Keratinocyte (primary cell): ENCODE results near the gene KLHL10. TPM values are rescaled to one million over a fixed set of nuclear protein-coding genes. Genes with fewer than 3 reads are reported as not detected.

Source experiments
- DNase-seq: peaks from one replicate; pipeline ENCODE4 v3.0.0-alpha.2; 2011; ENCODE audit warnings: low read depth, missing footprints, low spot score
- FAIRE-seq: peaks from 2 replicates; lab custom pipeline; 2011; peaks lifted over from hg19 to GRCh38; lab: Jason Lieb, UNC
- H2AFZ ChIP-seq: 2 replicates; pipeline ENCODE4 v1.6.0; 2012; ENCODE audit warnings: low read length, control low read depth, inconsistent platforms; ENCODE audit not compliant: control insufficient read depth
- H3K27ac ChIP-seq: 2 replicates; pipeline ENCODE4 v1.5.1; 2011; ENCODE audit warnings: low read length; ENCODE audit not compliant: control insufficient read depth, insufficient read depth
- H3K27me3 ChIP-seq: 3 replicates; pipeline ENCODE4 v1.6.0; 2011; ENCODE audit warnings: low read length; ENCODE audit not compliant: control insufficient read depth, insufficient read depth; ENCODE audit errors: extremely low read depth
- H3K36me3 ChIP-seq, 2 experiments: 2 replicates in 1 of 2; 3 replicates in 1 of 2; pipeline ENCODE4 v1.5.1; 2011; ENCODE audit warnings: low read length in 2 of 2, mild to moderate bottlenecking in 1 of 2; ENCODE audit not compliant: control insufficient read depth in 2 of 2, insufficient read depth in 2 of 2; ENCODE audit errors: extremely low read depth in 1 of 2
- H3K4me1 ChIP-seq: 3 replicates; pipeline ENCODE4 v1.5.1; 2011; ENCODE audit warnings: low read length; ENCODE audit not compliant: control insufficient read depth, insufficient read depth; ENCODE audit errors: extremely low read depth
- H3K4me2 ChIP-seq: 3 replicates; pipeline ENCODE4 v1.6.0; 2011; ENCODE audit warnings: low read depth, low read length; ENCODE audit not compliant: control insufficient read depth, insufficient read depth; ENCODE audit errors: extremely low read depth
- H3K4me3 ChIP-seq, 3 experiments: fragments of 200-600 bp in 1 of 3; sonication (generic) in 1 of 3; 2 replicates in 2 of 3; 3 replicates in 1 of 3; pipeline ENCODE4 v1.5.1; 2011 to 2016; ENCODE audit warnings: low read length in 3 of 3, mild to moderate bottlenecking in 3 of 3, control low read depth in 2 of 3, inconsistent platforms in 1 of 3, low read depth in 1 of 3, mixed read lengths in 1 of 3, mixed run types in 1 of 3, moderate library complexity in 1 of 3; ENCODE audit not compliant: control insufficient read depth in 2 of 3, insufficient read depth in 2 of 3; ENCODE audit errors: extremely low read depth in 1 of 3
- H3K79me2 ChIP-seq: 2 replicates; pipeline ENCODE4 v1.6.0; 2012; ENCODE audit warnings: low read length; ENCODE audit not compliant: control insufficient read depth, insufficient read depth
- H3K9ac ChIP-seq: 3 replicates; pipeline ENCODE4 v1.6.0; 2011; ENCODE audit warnings: low read length; ENCODE audit not compliant: control insufficient read depth, insufficient read depth; ENCODE audit errors: extremely low read depth
- H3K9me1 ChIP-seq: 3 replicates; pipeline ENCODE4 v1.6.0; 2011; ENCODE audit warnings: low read length; ENCODE audit not compliant: control insufficient read depth, insufficient read depth; ENCODE audit errors: extremely low read depth
- H3K9me3 ChIP-seq: 2 replicates; pipeline ENCODE4 v1.5.1; 2012; ENCODE audit warnings: low read depth, low read length; ENCODE audit not compliant: control insufficient read depth
- H4K20me1 ChIP-seq: 3 replicates; pipeline ENCODE4 v1.6.0; 2011; ENCODE audit warnings: low read length; ENCODE audit not compliant: control insufficient read depth, insufficient read depth; ENCODE audit errors: extremely low read depth
- EZH2 ChIP-seq: IDR thresholded peaks from one replicate; pipeline ENCODE4 v1.6.1; 2012; ENCODE audit warnings: inconsistent platforms, mild to moderate bottlenecking, low read length, moderate library complexity
- dilution Hi-C: fragments of 300-500 bp; cut with MboI; formaldehyde crosslinking; loops from one replicate; pipeline ENCODE4 v1.7.0; 2020; ENCODE audit warnings: low sequenced_read_pairs; ENCODE audit not compliant: extremely low pct_ligation_motif_present
- polyA plus RNA-seq, 5 experiments: library from polyadenylated mRNA; depleted of rRNA in 3 of 5; stranded (reverse) in 3 of 5; stranded (forward) in 1 of 5; unstranded in 1 of 5; fragments of >200 nt; gene quantifications; 1 replicate in 1 of 5; 2 replicates in 3 of 5; 3 replicates in 1 of 5; pipeline versions ENCODE4 v1.2.1 to v1.2.3, GENCODE V29; 2011 to 2012; ENCODE audit warnings: missing spikeins in 2 of 5, low read depth in 1 of 5, low replicate concordance in 1 of 5
- TF ChIP-seq, protein P1 (sequence below), 3 experiments: IDR thresholded peaks in 1 of 3; conservative IDR thresholded peaks in 1 of 3; optimal IDR thresholded peaks in 1 of 3; 2 replicates in 2 of 3; 3 replicates in 1 of 3; pipeline versions ENCODE3 to v1.5.1; 2011; ENCODE audit warnings: low read length in 3 of 3, mild to moderate bottlenecking in 3 of 3, moderate library complexity in 2 of 3, control low read depth in 1 of 3, inconsistent platforms in 1 of 3; ENCODE audit not compliant: insufficient read depth in 2 of 3; ENCODE audit errors: extremely low read depth in 1 of 3

KLHL10 gene
- polyA plus RNA-seq, 1 donor (not counting 4 experiments of a cell fraction or from before 2014, with no cell fraction given): 0.21 TPM

GRCh38 chr17:41806685-41807445, 30.8 kb upstream of the KLHL10 start:
- no peaks in the 10 kb centered on the region for H3K79me2 ChIP-seq
- H3K4me1 ChIP-seq: peaks cover 4% of the 10 kb centered on the region
- no peak overlapping the region for H3K4me3 ChIP-seq
- DNase-seq (no peak), FAIRE-seq (no peak)
- no peaks in the 10 kb centered on the region for H3K9me1 ChIP-seq
- peaks cover 0 to 2% of the 10 kb centered on the region in 2 experiments for H3K36me3 ChIP-seq
- no peak overlapping the region for H3K27ac ChIP-seq
- dilution Hi-C loops: no loop called here
- H3K9me3 ChIP-seq: no peaks in the 10 kb centered on the region
- H3K27me3 ChIP-seq: peaks cover 3% of the 10 kb centered on the region
- no peaks in the 10 kb centered on the region for H4K20me1 ChIP-seq
- no peak overlapping the region for H2AFZ ChIP-seq
- no peak overlapping the region for H3K9ac ChIP-seq
- H3K4me2 ChIP-seq: no peak overlapping the region
- TF ChIP-seq EZH2: no peak
- TF ChIP-seq, protein P1, sequence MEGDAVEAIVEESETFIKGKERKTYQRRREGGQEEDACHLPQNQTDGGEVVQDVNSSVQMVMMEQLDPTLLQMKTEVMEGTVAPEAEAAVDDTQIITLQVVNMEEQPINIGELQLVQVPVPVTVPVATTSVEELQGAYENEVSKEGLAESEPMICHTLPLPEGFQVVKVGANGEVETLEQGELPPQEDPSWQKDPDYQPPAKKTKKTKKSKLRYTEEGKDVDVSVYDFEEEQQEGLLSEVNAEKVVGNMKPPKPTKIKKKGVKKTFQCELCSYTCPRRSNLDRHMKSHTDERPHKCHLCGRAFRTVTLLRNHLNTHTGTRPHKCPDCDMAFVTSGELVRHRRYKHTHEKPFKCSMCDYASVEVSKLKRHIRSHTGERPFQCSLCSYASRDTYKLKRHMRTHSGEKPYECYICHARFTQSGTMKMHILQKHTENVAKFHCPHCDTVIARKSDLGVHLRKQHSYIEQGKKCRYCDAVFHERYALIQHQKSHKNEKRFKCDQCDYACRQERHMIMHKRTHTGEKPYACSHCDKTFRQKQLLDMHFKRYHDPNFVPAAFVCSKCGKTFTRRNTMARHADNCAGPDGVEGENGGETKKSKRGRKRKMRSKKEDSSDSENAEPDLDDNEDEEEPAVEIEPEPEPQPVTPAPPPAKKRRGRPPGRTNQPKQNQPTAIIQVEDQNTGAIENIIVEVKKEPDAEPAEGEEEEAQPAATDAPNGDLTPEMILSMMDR (optimal IDR thresholded peaks at IDR 0.05 in 1 of 3, IDR thresholded peaks at IDR 0.05 in 1 of 3, conservative IDR thresholded peaks at IDR 0.05 in 1 of 3; ENCODE audit: extremely low read depth in 1 of 3, insufficient read depth in 2 of 3, low read length in 3 of 3): no peak

DNA sequence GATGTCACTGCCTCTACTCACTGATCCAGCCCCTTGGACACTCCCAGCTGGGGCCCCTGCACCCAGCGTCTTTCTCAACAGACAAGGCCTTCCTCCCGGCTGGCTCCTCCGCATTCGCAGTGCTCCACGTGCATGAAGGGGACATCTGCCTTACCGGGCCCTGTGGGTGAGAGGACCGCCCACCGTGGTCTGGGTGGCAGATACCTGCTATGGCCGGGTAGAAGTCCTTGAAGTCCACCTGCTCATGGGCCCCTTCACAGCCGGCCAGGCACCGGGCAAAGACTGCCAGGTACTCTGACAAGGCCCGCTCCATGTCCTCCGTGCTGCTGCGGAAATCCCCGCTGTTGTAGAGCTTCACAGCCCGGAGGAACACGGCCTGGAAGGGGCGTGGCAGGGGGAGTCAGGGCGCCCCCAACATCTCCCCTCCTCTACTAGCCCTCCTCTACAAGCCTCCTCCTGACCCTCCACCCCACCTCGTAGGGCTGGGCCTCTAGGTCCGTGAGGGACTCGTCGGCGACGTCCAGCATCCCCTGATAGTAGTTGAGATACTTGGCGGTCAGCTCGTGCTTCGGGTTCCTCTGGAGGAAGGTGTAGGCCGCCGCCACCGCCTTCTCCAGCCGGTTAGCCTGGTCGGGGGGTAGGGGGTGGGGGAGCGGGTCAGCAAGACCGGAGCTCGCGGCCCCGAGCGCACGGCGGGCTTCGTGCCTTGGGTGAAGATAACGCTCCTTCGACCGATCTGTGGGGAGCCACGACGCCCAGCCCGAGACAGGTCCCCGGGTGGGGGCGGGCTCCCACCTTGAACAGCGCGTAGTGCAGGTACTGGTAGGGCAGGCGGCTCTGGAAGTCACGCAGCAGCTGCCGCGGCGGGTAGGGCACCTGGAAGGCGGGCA, 26.7 kb upstream of the KLHL10 start:
- dilution Hi-C loops: no loop called here
- peak overlapping the region; percentile 69 for H3K9ac ChIP-seq
- peaks cover 8% of the 10 kb centered on the region for H3K4me1 ChIP-seq
- H3K36me3 ChIP-seq: peaks cover 0 to 2% of the 10 kb centered on the region in 2 experiments
- H3K9me3 ChIP-seq: no peaks in the 10 kb centered on the region
- TF ChIP-seq, protein P1 (optimal IDR thresholded peaks at IDR 0.05 in 1 of 3, IDR thresholded peaks at IDR 0.05 in 1 of 3, conservative IDR thresholded peaks at IDR 0.05 in 1 of 3; ENCODE audit: extremely low read depth in 1 of 3, insufficient read depth in 2 of 3, low read length in 3 of 3): no peak
- TF ChIP-seq EZH2: no peak
- H3K4me2 ChIP-seq: peak overlapping the region; percentile 80
- H3K27ac ChIP-seq: no peak overlapping the region
- H3K4me3 ChIP-seq: peak overlapping the region; percentile 43 to 75 (median 63)
- no peaks in the 10 kb centered on the region for H4K20me1 ChIP-seq
- no peak for DNase-seq
- H3K27me3 ChIP-seq: peaks cover 16% of the 10 kb centered on the region
- no peaks in the 10 kb centered on the region for H3K9me1 ChIP-seq
- no peaks in the 10 kb centered on the region for H3K79me2 ChIP-seq
- H2AFZ ChIP-seq: peak overlapping the region; percentile 71
- FAIRE-seq: no peak
